HG02885 (cell line): Measurements from ENCODE around the gene RFX4.
"Not testable (repeated sequence)": the region's sequence is repeated elsewhere in the genome, so short reads cannot be mapped to it uniquely, and the experiment has no call there.

Experiments used
- ATAC-seq: cut with Tn5 transposase; IDR thresholded peaks from one replicate; pipeline ENCODE4 v1.9.1; 2021; ENCODE audit warnings: mild to moderate bottlenecking; ENCODE audit not compliant: unreplicated experiment, poor library complexity

Gene RFX4

DNA sequence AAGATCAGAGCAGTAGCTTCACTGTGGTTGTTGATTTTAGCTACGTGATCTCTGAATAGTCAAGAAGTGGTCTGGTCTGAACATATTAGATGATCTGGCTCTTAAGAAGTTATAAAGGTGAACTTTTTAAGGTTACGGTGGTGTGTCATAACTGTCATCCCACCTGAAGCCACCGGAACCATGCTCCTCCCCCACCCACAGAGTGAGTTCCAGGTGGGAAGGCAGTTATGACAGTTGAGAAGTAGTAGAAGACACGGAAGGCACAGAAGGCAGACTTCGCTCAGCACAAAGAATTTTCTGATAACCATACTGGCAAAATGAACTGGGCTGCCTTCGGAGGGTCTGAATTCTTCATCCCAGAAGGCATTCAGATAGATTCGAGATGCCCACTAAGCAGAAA, 101.7 kb downstream of the RFX4 start:
- no peak for ATAC-seq

DNA sequence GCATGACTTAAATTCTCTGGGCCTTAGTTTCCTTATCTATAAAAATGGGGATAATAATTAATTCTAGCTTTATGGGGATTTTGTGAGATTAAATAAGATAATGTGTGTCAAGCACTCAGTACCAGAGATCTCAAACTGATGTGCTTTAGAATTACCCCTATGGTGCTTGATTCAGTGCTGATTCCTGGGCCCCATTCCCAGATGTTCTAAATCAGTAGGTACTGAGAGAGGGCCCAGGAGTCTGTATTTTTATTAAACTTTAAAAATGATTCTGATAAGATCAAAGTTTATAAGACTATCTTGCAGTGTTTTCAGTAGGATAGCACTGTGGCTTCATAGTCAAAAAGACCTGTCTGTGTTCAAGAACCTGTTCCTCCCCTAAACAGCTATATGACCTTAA, 102.6 kb downstream of the RFX4 start:
- no peak for ATAC-seq

DNA sequence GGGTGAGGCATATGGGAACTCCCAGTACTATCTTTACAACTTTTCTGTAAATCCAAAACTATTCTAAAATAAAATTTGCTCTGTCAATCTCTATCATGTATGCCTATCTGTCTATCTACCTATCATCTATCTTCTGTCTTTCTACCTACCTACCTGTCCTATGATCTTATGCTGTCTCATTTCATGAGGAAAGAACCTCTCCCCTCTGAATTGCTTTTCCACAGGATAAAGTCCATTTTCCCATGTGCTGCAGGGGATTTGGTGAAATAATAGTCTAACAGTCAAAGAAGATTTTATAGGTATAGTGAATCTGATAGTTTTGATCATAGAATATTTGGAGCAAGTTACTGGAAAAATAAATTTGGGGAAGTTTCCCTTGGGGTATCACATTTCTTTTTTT, 104.9 kb downstream of the RFX4 start:
- no peak for ATAC-seq

DNA sequence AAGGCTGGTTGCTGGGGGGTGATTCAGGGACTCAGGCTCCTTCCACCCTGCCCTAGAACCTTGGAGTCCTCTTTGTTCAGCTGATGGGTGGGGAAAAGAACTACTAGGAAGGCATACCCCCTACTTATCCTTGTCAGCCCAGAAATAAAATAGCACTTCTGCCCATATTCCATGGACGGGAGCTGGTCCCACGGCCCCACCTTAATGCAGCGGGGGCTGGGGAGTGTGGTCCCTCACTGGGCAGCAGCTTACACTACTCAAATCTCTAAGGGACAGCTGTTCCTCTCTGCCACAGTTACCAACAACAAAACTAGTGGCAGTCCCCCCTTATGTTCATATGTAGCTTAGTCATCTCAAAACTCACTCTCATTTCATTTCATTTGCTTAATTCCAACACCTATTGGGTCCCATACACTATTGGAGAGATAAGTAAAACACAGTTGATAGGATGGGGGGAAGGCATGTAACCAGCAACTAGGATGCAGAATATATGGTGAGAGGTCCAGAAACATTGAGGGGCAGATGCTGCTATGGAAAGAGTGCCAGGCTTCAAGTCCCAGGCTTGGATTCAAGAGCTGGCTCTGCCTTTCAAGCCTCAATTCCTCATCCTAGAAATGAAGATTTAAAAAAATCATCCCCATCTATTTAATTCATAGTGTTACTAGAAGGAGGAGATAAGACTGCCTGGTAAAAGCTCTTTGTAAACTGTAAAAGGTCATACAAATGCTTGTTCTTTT, 107.9 kb downstream of the RFX4 start:
- ATAC-seq: no peak

DNA sequence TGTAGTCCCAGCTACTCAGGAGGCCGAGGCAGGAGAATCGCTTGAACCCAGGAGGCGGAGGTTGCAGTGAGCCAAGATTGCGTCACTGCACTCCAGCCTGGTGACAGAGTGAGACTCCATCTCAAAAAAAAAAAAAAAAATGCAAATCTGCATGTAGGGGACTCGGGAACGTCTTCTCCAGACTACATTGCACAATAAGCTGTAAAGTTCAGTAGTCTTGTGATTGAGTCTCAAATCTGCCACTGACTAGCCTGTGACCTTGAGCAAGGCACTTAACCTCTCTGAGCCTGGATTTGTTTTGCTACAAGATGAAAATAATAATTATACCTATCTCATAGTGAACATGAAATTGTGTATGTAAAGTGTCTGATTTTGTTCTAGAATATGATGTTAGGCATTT, 109.2 kb downstream of the RFX4 start:
- not testable (repeated sequence) for ATAC-seq

DNA sequence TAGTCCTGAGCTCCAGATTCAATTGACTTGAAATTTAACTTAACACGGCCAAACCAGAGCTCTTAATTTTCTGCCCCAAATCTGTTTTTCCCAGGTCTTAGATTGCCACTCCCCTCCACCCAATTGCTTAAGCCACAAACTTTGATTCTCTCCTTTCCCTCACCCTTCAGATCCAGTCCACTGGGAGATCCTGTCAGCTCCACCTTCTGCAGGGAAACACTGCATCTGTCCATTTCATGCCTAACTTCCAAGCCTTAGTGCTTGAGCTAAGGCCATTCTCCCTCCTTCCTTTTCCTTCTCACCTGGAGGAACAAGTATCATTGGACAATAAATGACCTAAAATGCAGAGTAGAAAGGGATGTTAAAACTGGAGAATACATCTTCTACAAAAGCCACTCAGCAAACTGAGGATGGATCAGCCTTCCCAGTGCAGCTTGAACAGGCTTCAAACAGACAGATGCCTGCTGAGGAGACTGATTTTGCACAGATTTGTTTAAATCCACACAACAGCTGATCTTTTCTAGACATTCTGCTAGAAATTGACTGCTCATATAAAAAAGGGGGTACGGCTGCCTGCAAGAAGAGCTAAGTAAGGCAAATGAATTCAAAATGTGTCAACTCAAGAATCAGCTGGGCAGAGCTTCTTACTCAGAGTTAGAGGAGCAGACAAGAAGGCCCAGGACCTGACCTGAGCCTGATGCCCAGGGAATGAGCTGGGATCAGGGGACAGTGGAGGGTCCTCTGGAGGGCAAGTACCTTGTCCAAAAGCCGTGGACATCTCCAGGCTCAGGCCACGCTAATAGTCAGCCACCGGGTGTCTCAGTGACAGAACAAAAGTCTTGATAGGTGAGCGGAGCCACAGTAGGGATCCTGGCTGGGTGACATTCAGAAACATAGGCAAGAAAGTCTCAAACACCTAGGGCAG, 110.4 kb downstream of the RFX4 start:
- ATAC-seq: no peak

DNA sequence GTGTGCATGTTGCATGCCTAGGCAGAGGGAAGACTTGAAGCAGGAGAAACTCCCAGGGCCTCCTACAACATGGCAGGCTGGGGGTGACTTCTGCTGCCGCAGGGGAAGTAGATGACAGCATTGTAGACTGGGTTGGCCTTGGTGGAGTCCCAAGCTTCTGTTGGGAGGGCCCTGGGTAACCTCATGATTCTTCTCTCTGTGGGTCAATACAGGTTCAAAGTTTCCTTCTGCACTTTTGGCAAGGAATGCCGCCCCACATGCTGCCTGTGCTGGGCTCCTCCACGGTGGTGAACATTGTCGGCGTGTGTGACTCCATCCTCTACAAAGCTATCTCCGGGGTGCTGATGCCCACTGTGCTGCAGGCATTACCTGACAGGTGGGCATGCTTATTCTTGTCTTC, 113.3 kb downstream of the RFX4 start:
- no peak for ATAC-seq

DNA sequence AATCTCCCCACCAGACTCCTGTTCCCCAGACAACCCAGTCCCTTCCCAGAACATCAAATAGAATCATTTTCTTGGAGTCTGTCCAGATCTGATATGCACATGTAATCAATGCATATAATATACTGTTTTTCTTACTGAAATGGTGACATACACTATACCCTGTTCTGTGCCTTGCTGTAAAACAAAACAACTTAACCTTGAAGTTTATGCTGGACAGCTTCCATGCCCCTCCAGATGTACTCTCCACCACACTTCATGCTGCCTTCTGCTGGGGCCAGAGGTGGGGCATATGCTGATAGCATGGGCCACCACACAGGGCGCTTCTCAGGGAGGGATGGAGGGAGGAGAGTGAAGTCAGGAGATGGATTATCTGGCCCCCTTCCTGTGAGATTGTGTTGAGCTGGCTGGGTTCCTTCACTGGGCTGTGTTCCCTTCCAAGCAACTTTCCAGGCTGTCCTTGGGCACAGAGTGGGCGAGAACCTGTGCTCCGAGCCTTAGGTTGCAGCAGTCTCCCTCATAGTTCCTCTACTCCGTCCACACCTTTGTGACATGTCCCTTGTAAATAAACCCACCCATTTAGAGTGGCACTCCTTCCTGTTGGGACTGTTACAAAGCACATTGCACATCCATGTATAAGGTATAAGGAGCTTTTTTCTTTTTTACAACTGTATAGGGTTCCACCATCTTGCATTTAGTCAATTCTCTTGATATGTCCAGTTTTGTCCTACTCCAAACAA, 114.0 kb downstream of the RFX4 start:
- no peak for ATAC-seq

DNA sequence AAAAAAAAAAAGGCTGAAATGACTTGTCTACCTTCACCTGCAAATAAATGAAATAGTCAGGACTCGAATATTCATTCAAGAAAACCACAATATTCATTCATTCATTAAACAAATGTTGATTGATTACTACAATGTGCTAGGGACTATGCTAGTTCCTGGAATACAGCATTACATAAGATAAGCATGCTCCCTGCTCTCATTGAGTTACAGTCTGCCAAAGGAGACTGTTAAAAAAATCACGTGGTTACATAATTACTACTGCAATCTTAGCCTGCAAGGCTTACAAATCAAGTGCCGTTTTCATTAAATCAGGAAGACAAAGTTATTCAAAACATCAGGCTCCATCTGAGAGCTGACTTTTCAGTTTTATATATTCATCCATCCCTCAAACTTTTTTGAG, 121.3 kb downstream of the RFX4 start:
- ATAC-seq: no peak

DNA sequence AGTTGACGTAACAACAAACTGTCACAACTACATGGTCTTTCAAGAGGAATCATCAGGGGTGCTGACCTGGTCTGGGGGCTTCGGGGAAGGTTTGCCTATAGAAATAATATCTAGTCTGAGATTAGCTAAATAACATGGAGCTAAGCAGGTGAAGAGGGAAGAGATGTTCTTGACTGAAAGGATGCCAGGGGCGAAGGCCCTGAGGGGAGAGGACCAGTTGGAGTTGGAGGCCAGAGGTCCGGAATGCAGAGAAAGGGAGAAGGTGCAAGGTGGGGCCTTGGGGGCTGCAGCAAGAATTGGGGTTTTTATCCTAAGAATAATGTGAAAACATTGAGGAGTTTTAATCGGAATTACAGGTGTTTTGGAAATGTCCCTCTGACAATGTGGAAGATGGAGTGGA, 123.2 kb downstream of the RFX4 start:
- no peak for ATAC-seq

DNA sequence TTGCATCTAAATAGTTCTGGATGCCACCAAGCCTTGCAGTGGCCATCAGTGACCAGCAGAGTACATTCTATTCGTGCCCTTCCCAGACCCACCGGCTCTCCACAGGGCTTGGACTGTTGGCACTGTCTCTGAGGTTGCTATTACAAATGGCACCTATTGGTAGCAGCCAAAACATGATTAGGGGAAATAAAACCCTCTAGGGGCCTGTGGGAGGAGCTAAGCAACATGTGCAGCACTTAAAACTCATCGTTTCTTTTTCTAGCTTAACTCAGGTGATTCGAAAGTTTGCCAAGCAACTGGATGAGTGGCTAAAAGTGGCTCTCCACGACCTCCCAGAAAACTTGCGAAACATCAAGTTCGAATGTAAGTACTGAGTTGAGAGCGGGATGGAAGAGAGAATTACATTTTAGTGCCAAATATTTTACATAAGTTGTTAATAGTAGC, 126.3 kb downstream of the RFX4 start:
- no peak for ATAC-seq

DNA sequence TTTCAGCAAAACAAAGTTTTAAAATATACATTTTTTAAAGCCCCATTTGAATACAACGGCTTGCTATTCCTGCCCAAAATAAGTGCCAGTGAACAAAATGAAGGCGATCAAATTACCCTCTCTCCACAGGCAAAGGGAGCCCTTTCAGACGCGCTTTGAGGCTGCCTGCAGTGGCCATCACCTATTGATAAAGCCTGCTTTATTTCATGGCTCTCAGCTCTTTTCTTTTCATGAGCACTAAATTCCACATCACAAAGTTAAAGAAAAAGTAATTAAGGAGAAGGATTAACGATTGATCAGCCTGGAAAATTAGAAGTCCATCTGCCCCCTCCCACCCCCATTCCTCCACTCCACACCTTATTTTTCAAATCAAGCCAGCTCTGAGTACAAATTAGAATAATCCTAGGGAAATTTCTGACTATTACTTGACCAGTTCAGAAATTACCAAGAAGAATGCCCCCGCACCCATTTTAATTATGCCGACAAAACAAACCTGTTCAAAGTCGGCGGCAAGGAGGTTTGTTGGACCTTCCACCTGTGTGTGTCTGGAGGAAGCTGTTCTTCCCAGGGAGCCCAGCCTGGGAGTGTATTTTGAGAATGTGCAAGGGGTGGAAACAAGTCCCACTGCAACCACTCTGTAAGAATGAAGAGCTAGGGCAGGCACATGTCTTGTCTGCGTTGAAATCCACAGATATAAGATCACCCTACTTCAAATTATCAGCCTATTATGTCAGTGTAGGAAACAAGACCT, 127.5 kb downstream of the RFX4 start:
- ATAC-seq: no peak

DNA sequence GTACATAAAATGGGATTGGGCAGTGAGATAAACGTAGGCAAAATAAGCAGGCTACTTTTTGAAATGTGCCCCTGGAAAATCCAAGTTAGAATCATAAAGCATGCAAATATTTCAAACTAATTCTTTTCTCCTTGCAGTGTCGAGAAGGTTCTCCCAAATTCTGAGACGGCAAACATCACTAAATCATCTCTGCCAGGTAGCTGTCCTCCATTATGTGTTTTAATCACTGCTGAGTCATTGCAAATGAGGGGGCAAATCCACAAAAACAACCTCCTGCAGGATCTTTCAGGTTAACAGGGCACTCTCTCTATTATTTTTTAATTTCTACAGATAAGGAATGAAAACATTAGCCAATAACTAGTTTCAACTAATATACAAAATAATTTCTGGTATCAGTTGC, 128.5 kb downstream of the RFX4 start:
- no peak for ATAC-seq

DNA sequence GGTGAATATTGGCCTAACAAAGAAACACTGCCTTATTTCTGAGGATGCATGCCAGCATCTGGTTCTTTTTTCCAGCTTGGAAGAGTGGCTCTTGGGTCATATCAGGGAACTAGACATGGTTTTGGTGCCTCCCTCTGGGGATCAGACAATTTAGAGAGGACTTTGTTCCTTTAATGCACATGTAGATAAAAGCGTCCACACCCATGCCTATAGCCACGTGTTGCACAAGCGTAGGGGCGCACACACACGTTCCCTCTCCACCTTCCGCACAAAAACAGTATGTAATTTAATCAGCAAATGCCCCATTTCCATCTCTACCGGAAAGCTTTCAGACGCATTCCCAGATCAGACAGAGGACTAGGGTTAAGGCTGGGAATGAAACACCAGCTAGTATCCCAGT, 130.0 kb downstream of the RFX4 start:
- no peak for ATAC-seq

DNA sequence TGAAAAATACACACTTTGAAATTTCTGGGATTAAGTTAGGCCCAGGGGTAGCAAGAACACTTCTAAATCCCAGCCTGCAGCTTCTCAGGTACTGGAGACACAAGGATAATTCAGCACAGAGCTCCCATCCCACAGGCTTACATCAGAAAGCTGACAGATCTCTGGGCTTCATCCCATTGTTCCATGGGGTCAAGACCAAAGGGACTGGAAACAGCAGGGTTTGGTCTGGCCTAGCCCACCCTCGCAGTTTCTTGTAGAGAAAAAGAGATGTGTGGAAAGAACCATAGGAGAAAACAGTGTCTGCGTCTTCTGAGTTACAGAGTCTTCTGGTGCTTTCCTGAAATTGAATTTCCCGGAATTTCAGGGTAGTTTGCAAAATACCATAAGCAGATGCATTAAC, 132.1 kb downstream of the RFX4 start:
- no peak for ATAC-seq

DNA sequence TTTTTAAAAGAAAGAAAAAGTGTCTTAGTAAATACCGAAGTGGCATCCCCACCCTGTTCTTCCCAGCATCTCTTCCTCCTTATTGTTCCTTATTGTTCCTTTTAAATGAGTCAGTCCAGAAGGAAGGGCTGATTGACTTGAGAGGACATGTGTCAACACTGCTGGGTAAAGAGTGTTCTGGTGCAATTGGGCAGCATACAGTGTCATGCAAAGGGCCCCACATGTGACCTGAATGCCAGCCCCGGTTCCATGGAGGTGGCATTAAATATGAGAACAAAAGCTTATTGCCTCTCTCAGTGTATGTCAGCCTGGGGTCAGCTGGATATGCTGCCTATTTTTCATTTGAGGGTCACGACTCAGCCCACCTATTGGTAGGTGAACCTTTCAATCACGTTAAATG, 132.8 kb downstream of the RFX4 start:
- ATAC-seq: no peak

DNA sequence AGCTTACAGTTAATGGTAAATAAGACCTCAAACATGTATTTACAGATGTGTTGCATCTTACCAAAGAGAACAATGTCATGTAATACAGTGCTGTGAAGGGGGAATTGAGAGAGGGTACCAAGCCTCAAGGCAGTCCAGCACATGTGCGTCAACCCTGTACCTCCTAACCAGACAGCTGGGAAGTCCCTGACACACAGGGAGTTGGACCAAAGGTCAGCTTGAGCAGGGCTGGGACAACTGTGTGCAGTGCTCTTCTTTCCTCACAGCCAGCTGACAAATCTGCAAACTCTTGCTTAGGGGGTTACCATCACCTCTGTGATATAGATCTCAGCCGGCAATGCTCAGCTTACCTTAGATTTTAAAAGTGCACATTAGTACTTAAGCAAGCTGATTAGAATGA, 134.9 kb downstream of the RFX4 start:
- no peak for ATAC-seq

DNA sequence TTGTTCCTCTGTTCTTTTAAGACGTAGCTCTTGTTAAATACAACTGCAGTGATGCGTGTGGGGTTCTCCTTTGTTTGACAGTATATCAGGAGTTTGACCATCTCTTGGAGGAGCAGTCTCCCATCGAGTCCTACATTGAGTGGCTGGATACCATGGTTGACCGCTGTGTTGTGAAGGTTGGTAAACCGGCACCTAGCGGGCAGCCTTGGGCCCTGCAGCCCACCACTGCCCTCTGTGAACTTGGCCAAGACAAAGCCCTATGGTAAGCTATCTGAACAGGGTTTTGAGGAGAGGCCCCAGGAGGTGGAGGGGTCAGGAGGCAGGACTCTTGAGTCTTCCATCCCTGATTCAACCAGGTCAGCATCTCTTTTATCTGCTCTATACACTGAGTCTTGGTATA, 137.1 kb downstream of the RFX4 start:
- ATAC-seq: no peak

DNA sequence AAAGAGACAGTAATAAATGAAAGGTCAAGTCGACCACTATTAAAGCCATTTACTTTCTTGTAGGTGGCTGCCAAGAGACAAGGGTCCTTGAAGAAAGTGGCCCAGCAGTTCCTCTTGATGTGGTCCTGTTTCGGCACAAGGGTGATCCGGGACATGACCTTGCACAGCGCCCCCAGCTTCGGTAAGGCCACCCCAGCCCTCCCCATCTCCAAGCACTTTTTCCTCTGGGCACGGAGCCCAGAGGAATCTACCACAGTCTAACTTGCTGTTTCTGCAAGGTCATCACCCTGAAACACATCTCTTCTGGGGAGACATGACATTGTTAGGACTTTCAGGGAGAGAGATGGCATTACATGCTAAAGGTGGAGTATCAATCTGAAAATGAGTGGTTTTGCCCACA, 137.9 kb downstream of the RFX4 start:
- no peak for ATAC-seq

DNA sequence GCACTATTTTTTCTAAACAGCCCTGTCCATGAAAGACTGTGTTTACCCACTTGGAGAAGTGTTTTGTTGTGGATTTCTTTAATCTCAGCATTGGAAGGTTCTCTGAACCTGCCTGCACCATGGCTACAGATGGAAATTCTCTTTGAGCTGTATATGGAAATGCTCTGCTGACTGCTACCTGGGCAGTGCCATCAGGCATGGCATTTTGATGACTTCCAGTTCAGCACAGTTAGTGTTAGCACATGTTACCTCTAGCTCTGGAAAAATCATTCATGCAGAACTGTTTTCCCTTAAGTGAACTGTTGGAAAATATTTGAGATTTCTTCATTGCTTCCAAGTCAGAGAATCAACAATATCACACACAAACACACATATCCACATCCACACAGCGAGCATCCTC, 139.1 kb downstream of the RFX4 start:
- ATAC-seq: no peak
